HG03575 (cell line): ENCODE results near the gene THOC6.

Experiments used
- ATAC-seq: cut with Tn5 transposase; IDR thresholded peaks from one replicate; pipeline ENCODE4 v1.9.1; 2021; ENCODE audit not compliant: unreplicated experiment, insufficient number of reproducible peaks, low FRiP score; ENCODE audit errors: extremely low read depth

THOC6 gene

DNA sequence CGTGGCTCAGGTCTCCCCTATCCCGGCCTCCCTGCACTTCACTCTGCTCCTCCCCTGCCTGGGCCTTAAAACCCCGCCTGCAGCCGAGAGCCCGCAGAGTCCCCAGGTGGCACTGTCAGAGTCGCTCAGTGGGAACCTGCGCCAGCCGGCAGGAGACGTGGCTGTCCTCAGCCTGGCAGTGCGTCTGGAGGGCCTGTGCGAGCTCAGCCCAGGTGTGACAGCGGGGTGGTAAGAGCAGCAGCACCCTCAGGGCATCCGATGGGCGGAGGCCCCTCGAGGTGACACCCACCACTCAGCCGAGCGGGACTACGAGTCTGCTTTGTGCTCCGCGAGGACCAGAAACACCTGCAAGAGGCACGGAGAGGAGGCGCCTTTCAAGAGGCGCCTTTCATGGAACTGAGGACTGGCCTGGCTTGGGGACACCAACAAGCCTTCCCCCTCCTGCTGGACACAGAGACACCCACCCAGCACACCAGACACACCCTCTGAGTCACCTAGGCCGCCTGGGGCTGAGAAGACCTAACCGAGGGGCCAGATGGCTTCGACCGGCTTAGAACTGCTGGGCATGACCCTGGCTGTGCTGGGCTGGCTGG, 10.9 kb upstream of the THOC6 start, which contains the start of gene CLDN9:
Gene CLDN9, plus strand, starts transcription at position 96 of the 593 bp plus-strand sequence. Its CDS starts 440 bp downstream, at position 536.
- no peak for ATAC-seq

DNA sequence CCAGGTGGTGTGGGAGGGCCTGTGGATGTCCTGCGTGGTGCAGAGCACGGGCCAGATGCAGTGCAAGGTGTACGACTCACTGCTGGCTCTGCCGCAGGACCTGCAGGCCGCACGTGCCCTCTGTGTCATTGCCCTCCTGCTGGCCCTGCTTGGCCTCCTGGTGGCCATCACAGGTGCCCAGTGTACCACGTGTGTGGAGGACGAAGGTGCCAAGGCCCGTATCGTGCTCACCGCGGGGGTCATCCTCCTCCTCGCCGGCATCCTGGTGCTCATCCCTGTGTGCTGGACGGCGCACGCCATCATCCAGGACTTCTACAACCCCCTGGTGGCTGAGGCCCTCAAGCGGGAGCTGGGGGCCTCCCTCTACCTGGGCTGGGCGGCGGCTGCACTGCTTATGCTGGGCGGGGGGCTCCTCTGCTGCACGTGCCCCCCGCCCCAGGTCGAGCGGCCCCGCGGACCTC, 10.3 kb upstream of the THOC6 start:
- ATAC-seq: no peak

DNA sequence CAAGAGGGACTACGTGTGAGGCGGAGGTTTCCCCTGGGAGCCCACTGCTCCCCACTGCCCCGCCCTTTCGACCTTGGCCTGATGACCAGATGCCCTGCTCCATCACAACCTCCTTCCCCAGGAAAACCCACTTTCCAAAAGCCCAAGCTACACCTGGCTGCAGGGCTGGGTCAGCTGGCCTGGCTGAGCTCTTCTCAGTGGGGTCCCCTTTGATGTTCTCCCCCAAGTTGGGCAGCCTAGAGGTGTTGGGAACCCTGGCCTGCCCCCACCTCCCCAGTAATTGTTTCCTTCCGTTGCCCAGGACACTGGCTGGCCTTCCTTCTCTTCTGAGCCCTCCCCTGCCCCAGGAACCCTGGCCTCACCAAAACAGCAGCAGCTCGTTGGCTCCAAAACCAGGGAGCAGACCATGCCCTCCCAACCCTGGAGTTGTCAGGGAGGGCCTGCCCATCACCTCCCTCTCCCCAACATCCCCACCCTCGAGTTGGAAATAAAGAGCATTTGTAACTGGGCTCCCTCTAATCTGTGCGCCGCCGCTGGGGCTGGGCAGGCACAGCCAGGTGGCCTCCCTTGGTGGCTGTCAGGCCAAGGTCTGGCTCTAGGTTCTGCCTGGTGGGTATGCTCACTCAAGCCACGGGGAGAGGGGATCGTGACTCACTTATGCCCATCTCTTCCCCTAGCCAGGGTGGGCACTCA, 9.7 kb upstream of the THOC6 start:
- ATAC-seq: no peak

DNA sequence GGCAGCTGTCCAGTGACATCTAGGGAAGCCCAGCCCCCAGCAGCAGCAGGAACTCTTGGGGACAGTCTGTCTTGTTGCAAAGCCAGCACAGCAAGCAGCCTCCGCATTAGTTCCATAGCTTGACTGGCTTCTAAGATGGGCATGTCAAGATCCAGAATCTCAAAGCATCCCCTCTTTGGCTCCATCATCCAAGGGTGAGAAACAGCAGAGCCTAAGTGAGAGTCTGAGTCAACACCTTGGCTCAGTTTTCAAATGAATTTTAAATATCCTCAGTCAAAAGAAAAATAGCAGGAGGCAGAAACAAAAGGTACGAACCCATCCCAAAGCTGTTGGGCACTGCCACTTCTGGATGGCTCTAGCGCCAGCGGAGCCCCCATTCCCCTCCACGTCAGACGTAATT, 8.9 kb upstream of the THOC6 start:
- ATAC-seq: no peak

DNA sequence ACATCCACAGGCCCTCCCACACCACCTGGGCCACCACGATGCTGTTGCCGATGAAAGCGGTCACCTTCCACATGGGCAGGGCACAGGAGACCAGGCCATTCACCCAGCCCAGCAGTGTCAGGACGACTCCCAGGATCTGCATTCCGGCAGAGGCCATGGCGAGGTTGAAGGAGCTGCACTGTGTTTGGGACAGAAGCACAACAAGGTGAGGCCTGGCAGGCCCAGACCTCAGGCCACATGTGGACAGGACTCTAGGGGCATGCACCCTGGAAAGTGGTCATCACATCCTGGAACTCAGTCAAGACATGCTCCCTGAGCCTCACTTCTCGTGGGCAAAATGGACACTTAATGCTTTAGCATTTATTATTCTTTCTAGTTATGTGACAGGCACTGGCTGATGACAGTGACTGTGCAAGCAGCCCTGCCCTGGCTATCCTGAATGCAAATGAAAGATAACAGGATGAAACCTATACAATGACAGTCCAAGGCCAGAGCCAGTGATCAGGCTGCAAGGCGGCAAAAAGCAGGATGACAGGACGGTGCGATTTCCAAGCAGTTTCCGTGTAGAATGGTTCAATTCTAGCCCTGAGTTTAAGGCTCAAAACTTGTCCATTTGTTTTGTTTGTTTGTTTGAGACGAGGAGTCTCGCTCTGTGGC, 7.8 kb upstream of the THOC6 start:
- ATAC-seq: no peak

DNA sequence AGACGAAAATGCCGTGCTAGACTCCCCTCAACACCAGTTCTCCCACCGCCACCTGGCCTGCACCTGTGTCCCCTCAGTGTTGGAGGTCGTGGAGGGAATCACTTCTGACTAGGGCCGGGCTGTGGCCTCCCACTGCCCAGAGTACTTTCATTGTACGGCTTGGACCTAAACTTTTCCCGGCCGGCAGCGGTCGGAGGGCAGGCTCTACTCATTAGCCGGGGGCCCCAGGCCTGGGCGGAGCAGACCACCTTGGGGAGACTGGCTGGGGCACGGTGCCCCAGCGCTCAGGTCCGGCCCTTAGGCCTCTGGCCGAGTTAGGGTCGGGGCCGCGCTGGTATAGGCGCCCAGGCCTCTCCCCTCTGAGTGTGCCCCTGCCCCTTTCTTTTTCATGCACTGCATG, 6.5 kb upstream of the THOC6 start:
- ATAC-seq: no peak

DNA sequence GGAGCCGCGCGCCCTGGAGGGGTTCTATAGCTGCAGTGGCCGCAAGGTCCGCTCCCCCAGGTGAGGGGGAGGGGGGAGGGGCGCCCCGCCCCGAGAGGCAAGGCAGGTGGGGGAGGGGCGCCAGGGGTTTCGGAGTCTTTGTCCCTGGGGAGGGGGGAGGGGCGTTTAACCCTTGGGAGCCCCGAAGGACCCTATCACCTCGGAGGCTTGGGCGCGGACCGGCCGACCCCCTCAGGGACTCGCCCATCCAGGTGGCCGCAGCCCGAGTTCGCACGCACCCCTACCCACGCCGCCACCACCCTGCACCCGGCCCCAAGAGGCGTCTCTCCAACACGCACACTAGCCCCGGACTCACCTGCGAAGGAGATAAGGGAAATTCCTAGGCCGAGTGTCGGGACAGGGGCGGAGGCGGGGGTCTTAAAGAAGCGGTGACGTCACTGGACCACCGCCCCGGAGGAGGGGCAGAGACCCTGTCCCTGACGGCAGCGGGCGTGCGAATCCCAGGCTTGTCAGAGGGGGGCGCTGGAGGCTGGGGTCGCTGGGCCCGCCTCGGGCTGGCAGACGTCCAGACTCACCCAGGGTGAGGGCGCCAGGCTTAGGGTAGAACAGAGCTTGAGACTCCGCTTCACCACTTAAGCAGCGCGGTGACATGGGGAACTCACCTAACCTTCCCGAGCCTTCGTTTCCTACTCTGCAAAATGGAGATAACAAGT, 5.9 kb upstream of the THOC6 start, which contains the start of gene CLDN6:
Gene CLDN6, minus strand, starts transcription at position 390 of the 713 bp plus-strand sequence. CDS start 2,162 bp downstream, outside the sequence.
- no peak for ATAC-seq

DNA sequence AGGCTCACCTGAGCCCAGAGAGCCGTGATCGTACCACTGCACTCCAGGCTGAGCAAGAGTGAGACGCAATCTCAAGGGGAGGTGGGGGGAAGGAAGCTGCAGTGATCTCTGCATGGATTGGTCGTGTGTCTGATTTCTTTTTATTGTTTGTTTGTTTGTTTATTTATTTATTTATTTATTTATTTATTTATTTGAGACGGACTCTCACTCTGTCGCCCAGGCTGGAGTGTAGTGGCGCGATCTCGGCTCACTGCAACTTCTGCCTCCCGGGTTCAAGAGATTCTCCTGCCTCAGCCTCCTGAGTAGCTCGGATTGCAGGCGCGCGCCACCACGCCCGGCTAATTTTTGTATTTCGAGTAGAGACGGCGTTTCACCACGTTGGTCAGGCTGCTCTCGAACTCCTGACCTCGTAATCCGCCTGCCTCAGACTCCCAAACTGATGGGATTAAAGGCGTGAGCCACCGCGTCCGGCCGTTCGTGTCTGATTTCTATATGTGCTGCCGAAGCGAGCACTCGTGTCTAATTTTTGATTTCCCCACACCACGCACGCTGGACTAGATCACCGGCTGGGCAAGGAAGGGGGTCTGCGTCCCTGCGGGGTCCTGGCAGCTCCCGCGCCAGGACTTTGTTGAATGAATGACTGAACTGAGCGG, 4.1 kb upstream of the THOC6 start:
- ATAC-seq: no peak

DNA sequence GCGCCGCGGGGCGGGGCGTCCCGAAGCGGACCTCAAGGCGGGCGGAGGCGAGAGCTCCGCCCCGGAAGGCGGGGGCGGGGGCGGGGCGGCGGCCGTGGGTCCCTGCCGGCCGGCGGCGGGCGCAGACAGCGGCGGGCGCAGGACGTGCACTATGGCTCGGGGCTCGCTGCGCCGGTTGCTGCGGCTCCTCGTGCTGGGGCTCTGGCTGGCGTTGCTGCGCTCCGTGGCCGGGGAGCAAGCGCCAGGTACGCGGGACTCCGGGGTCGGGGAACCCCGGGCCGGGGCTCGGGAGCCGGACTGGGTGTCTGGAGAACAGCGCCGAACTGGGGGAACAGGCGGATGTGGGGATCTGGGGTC, 3.6 kb upstream of the THOC6 start, which contains the start of gene TNFRSF12A:
Gene TNFRSF12A, plus strand, starts transcription at position 122 of the 357 bp plus-strand sequence. Its CDS starts 30 bp downstream, at position 152.
- ATAC-seq: no peak

DNA sequence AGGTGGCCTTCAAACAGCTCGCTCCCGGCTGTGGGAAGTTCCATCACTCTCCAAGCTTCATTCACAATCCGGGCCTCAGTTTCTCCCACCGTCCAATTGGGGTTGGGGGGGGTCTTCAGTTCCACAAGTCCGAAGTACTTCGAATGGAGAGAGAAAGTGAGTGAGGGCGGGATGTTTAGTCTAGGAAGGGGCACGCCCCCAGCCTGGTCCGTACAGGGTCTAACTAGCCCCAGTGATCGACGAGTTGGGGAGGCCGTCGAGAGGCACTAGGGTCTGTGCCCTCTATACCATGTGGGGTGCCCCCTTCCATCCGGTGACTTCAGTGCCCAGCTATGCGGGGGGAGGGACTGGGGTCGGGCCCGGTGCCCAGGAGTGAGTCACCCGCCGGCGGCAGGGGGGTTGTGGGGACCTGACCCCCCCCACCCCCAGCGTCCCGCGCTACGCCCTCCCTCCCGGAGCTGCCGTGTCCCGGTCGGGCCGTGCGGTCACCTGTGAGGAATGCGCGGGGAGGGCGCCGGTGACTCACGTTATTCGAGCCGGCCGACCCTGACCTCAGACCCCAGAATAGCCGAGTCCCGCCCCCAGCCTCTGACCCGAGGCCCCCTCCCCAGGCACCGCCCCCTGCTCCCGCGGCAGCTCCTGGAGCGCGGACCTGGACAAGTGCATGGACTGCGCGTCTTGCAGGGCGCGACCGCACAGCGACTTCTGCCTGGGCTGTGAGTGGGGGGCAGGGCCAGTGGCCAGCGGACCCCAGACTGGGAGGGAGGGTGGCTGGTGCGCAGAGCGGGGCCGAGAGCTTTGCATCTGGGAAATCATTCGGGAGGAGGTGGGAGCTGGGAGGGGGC, 3.0 kb upstream of the THOC6 start:
- ATAC-seq: no peak

DNA sequence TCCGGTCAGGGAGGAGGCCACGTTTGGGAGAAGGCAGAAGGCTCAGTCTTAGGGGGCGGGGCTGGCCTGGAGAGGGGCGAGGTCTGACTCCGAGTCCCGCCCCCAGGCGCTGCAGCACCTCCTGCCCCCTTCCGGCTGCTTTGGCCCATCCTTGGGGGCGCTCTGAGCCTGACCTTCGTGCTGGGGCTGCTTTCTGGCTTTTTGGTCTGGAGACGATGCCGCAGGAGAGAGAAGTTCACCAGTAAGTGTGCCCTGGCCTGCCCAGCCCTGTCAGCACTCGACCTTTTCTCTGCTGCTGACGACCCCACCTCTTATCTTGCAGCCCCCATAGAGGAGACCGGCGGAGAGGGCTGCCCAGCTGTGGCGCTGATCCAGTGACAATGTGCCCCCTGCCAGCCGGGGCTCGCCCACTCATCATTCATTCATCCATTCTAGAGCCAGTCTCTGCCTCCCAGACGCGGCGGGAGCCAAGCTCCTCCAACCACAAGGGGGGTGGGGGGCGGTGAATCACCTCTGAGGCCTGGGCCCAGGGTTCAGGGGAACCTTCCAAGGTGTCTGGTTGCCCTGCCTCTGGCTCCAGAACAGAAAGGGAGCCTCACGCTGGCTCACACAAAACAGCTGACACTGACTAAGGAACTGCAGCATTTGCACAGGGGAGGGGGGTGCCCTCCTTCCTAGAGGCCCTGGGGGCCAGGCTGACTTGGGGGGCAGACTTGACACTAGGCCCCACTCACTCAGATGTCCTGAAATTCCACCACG, 2.2 kb upstream of the THOC6 start:
- no peak for ATAC-seq

DNA sequence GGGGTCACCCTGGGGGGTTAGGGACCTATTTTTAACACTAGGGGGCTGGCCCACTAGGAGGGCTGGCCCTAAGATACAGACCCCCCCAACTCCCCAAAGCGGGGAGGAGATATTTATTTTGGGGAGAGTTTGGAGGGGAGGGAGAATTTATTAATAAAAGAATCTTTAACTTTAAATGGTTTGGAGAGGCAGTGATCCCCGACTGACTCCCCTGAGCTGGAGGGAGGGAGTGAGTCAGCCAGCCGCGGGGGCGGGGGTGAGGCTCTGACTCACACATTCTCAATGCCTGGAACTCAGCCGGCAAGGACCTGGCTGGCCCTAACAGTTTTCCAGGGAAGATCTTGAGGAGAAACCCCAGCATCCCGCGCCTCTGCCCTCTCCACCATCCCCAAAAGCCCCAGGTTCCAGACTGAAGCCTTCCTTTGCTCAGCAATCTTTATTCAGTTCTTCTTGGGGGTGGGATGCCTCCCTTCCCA, 1.6 kb upstream of the THOC6 start:
- no peak for ATAC-seq

DNA sequence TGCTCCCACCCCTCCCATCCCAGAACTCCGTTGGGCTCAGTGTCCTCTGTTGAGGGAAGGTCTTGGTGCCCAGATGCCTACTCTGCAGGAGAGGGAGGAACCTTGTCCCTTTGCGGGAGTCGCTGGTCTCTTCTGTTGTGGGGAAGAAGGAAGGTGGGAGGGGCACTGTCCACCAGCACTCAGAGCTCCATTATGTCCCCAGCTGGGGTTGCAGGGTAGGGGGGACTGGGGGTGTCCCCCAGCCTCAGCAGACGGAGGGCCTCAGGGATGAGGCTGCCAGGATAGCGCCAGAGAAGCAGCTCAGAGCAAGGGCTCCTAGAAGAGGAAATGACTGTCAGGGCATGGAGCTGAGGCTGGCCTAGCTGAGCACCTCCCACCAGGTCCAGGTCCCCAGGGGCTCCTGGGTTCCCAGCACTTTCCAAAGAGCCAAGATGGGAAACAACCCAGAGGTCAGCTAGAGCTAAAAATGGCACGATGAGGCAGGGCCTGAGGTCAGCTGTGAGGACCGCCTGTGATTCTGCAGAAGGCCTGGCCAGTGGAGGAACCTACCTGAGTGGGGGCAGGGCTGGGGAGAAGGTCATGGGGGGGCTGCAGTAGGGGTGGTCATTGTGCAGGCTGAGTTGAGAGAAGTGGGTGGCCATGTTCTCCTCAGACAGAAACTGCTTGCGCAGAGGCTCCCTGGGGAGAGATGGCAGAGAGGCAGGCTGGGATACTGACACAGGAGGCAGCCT, 986 bp upstream of the THOC6 start:
- no peak for ATAC-seq

DNA sequence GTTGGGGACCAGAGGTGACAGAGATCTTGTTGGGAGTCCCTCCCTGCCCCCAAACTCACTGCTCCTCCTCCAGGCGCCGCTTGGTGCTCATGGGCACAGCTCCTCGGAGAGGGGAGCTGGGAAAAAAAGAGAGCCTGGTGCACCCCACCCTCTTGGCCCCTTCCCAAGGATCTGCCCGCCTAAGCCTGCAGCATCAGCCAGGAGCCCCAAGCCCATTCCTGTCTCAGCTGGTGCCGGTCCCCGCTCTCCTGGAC, 493 bp upstream of the THOC6 start:
- no peak for ATAC-seq

DNA sequence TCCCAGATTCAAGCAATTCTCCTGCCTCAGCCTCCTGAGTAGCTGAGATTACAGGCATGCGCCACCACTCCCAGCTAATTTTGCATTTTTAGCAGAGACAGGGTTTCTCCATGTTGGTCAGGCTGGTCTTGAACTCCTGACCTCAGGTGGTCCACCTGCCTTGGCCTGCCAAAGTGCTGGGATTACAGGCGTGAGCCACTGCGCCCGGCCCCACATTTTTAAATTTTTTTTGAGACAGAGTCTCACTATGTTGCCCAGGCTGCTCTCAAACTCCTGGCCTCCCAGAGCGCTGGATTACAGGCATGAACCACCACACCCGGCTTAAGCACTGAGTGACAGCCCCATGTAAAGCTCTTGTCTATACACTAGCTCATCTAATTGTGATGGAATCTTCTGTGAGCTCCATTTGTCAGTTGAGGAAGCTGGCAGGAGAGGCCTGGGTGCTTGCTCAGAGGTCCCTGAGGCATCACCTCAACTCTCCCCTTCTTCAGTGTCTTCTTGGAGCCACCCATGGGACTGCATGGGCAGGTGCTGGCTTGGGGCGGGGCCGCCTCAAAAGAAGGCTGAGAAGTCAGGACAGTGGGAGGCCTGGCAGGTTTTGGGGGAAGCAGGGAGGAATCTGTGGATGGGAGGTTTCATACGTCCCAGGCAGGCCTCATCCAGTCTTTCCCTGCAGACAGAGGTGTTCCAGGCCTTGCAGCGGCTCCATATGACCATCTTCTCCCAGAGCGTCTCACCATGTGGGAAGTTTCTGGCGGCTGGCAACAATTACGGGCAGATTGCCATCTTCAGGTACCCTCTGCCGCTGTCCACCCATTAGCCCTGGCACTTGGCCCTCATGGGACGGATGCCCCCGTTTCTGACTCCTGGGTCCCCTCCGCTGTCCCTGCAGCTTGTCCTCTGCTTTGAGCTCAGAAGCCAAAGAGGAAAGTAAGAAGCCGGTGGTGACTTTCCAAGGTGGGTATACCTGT, 1.5 kb downstream of the THOC6 start:
- no peak for ATAC-seq

DNA sequence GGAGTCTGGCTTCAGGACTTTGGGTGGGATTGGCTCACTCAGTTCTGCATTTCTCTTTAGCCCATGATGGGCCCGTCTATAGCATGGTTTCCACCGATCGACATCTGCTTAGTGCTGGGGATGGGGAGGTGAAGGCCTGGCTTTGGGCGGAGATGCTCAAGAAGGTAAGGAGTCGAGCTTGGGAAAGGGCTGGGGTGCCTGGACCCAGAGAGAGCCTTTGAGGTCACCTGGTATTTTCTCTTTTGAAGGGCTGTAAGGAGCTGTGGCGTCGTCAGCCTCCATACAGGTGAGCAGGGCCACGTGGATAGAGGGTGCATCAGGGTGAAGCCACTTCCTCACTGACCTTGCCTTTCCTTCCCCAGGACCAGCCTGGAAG, 2.2 kb downstream of the THOC6 start:
- ATAC-seq: no peak
